ENCODE measurements around the gene RASGRP1. TPM values are rescaled to one million over a fixed set of nuclear protein-coding genes. Genes with fewer than 3 reads are reported as not detected.

The RASGRP1 gene
- total RNA-seq, 1 experiment from 2014 or later: 0.13 TPM

DNA sequence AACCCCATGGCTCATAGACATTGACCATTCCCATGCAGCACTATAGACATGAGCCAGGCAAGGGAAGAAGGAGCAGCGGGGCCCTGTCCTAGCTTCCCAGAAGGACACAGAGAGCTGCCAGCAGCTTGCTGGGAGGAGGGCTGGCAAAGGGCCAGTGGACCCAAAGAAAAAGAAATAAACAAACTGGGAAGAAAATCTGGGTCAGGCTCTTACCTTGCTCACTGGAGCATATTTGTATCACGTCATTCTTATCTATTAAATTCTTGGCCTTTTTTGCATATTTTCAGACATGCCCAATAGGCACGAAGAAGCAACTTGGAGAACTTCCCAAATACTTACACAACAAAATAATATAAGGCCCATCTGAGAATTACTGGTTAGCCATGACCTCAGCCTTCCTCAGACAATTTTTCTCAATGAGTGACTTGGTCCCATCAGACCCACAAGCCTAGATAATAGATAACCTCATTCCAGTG lies 28.4 kb downstream of the RASGRP1 start:
- DNase-seq (ENCODE audit: low read depth): no peak

DNA sequence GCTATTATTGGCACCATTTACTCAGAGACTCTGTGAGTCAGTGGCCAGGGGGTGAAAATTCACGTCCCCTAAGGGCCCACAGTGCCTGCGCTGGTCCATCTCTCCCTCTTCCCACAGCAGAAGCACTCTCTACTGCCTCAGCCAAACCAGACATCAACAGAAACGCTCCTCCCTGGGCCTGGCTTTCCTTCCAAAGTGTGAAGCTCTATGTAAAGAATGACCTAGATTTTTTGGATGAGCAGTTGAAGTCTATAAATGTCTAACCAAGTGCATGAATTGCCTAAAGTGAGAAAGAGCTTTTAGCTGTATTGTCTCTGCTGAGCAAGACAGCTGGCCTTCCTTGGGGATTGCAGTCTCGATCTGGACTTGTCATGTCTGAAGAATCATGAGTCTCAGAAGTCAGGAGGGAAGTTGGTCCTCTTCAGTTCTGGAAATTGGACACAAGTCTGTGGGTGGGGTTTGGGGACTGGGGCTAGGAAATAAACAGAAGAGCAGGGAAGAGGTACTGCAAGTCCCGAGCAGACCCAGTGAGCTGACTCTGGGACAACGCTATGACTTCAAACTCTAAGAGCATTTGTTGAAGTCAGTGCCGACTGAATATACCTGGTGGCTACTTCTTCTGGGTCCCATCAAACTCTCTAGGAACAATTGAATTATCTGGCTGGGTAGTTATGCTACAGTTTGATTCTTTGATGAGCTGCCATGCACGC lies 29.0 kb downstream of the RASGRP1 start:
- no peak for DNase-seq (ENCODE audit: low read depth)

DNA sequence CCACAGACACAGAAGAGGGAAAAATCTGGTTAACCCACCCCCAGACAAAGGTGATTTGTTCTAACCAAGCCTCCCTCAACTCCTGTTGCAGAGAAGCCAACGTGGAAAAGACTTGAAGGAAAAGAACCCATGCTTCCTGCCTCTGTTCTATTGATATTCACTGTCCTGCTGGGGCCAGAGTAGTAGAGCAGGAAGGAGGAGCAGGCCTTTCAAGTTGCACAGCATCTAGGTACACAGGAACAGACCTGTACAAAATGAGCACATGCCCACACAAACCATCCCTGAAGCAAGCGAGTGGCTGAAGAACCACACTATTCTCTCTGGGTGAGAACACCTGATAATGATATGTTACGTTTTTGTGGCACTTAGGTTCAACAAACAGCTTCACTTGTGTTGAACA lies 29.9 kb downstream of the RASGRP1 start:
- no peak for DNase-seq (ENCODE audit: low read depth)

DNA sequence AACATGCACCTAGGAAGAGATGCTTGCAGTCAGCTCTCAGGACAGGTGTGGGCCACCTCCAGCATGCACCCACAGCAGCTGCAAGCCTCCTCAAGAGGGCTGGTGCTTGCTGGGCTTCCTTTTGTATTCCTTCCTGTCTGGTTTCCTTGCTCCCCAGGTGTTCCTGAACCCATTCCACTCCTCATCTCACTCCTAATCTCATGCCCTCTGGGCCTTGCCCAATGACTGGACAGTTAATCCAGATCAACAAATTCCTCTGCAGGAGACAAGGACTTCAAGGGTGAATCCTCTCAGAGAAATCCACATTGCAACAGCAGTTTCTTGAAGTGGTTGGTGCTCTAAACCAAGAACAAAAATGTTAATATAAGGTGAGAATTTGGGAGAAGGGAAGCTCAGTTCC lies 30.7 kb downstream of the RASGRP1 start:
- DNase-seq (ENCODE audit: low read depth): no peak

DNA sequence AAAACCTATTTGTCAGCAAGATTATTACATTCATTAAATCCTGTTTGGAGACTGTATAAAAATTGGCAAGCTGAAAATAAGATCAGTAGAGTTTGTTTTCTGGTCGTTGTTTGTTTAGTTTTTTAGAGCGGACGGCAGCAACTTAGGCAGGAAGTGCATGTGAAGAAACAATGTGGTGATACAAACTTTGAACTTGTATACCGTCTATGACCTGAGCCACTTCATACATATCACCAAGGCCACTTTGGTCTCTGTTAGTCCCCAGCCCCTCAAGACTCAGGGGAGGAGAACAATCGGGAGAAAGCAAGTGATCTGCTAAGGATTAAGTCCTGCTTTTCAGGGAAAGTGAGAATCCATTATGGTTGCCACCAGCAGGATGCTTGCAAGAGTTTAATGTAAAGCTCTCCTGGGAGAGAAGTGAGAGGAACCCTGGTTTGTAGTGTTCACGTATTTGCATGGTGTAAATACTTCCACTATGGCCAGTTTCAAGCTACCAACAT lies 31.1 kb downstream of the RASGRP1 start:
- DNase-seq (ENCODE audit: low read depth): no peak

DNA sequence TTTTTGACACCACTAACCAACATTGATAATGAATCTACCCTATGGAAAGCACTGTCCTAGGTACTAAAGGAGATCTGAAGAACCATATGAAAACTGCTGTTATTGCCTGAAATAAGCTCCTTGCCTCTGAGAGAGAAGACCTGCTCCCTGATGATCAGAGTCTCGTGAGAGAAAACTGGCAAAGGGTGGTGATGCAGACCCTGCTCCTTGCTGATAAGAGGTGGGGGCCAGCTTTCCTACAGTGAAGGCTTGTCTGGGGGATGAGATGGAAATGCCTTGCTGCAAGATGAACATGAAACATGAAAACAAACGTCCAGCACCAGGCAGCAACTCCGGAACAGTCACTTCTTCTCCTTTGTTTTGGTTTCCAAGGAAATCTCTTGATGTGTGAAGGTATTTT lies 31.9 kb downstream of the RASGRP1 start:
- no peak for DNase-seq (ENCODE audit: low read depth)

DNA sequence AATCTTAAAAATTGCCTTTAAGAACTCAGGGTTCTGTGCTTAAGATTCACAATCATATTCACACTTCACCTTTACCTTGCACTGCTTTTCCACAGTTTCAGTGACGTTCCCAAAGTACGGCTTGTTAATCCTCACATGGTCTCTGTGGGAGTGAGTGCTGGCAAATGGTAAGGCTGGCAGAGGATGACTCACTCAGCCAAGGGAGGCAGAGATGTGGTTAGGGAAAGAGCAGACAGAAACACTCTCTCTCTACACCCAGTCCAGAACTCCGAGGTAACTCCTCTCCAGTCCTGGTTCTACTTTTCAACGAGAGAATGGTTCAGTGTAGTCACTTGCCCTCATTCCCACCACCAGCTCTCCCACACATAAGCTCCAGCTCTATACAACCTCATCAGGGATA lies 33.1 kb downstream of the RASGRP1 start:
- peak; percentile 85 for DNase-seq (ENCODE audit: low read depth)

DNA sequence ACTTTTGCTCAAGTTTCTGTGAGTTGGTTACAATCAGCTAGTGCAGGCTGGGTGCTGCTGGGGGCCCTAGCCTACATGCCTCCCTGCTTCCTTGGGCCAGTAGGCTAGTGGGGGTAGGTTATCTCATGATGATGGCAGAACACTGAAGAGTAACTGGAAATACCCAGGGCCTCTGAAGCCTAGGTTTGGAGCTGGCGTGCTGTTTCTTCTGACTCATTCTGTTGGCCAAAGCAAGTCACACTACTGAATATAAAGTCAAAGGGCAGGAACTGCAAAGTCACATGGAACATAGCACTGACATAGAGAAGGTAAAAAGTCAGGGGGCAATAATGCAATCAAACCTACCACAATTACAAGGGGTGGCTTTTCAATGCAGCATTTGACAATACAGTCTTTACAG lies 34.5 kb downstream of the RASGRP1 start:
- DNase-seq (ENCODE audit: low read depth): no peak

DNA sequence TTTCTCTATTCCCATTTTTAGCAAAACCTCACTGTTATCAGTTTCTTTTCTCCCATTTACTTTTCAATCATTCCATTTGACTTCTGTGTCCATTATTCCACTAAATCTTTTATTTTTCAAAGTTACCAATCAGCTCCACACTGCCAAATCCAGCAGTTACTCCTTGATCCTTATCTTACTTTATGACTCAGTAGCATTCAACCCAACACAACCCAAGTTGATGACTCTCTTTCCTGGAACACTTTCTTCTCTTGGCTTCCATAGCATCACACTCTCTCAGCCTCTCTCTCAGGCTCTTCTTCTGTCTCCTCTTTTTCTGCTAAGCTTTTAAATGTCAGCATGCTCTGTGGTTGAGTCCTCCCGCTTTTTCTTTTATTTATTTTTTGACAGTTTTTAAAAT lies 36.3 kb downstream of the RASGRP1 start:
- peak; percentile 57 for DNase-seq (ENCODE audit: low read depth)

DNA sequence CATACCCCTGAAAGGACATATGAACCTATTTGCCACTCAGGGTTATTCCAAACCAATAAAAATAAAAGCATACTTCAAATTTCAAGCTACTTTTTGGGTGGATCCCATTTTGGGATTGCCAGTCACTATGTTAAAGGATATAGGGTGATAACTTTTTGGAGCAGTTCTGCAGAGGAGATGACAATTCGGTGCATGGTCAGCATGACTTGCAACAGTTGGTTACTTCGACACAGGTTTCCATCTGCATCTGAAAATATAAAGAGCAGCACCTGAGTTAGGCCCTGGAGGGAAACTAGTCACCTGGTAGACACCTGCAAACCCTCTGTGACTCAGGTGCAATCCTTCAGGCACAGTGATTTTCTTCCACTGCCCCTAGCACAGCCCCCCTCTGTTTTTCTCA lies 38.5 kb downstream of the RASGRP1 start:
- no peak for DNase-seq (ENCODE audit: low read depth)

DNA sequence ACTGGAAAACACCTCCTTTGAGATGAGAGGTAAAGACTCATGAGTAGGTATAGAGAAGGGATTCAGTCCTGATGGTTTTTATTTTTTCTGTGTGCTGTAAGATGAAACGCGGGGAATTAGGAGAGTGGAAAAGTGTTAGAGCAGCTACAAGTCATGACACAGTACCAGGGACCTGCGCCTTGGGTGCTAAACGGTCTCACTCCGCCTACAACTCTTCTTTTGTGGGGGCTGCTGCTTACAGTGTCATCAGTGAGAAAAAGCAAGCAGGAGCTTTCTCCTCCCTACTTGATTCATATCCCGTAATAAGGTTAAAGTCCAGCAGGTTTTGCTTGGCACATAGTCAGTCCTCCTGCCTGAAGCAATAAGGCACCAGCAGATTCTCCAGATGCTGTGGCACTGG lies 39.1 kb downstream of the RASGRP1 start:
- no peak for DNase-seq (ENCODE audit: low read depth)

DNA sequence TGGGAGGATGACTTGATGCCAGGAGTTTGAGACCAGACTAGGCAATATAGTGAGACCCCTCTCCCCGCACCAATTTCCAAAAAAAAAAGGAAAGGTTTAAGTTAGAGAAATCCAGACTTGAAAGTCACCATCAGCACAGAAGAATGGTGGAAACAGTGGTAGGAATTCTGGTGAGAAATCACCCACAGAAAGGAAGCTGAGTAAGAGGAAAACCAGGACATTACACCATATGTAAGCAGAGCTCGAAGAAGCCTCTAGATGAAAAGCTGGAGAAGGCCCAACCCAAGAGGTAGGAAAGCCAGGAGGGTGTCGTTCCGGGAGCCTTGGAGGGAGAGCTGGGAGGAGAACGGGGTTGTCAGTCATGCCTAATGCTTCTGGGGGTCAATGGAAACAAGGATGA lies 40.5 kb downstream of the RASGRP1 start:
- DNase-seq (ENCODE audit: low read depth): peak; percentile 63

DNA sequence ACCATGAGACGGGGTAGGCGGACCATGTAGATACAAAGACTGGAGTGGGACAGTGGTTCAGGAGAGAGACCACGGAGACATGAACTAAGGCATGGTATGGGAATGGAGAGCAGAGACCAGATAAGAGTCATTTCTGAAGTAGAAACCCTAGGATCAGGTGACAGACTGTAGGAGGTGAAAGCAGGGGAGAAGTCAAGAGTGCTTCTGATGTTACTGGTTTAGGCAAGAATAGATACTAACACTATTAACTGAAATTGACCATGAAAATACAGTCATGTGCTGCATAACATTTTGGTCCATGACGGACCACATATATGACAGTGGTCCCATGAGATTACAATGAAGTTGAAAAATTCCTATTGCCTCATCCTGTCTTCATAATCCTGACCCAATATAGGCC lies 41.7 kb downstream of the RASGRP1 start:
- DNase-seq (ENCODE audit: low read depth): no peak

DNA sequence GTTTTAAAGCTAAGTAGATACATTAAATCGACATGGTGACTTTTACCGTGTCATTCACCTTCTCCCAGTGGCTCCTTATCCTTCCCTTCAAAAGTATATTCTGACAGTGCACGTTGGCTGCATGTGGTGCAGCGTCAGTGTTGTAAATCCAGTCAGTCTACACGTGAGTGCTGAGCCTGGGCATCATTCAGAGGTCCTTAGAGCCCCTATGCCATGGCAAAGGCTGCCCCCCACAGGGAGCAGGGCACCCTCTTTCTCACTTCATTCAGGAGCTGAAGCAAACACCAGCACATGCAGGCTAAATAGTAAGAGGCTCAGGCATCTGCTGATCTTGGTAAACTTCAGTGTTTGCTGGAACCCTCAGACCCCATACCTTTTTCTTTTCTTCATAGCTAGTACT lies 43.3 kb downstream of the RASGRP1 start:
- DNase-seq (ENCODE audit: low read depth): no peak

DNA sequence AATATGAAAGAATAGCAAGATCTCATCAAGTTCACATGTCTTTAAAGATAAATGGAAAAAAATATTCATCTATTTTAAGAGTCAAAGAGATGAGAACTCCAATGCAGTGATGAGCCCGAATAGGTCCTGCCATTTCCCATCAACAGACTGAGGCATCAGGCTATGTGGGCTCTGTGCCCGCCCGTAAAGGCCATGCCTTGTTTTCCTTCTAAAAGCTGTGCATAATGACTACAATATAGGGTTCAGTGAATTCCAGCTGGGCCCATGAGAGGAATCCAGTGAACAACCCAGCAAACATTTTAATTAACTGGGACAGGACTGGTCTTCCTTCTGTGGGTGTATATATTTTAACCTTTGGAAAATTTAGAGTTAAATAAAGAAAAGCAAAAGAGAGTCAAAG lies 44.6 kb downstream of the RASGRP1 start:
- no peak for DNase-seq (ENCODE audit: low read depth)

DNA sequence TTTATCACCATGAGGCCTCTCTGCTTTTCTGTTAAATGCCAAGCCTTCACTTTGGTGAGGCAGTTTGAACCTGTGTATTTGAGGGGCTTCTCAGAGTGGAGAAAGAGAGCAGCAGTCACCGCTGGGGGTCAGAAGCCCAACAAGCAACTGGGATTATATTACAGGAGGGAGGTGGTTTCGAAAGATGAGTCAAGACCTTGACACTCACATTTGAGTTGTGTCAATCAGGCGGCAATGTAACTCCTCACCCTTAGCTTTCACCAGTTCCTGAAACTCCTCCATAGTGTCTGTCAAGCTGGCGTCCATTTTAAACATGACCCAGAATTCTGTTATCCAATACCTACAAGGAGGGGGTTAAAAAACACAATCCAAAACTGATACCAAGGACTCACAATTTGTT lies 46.5 kb downstream of the RASGRP1 start:
- DNase-seq (ENCODE audit: low read depth): peak; percentile 34

DNA sequence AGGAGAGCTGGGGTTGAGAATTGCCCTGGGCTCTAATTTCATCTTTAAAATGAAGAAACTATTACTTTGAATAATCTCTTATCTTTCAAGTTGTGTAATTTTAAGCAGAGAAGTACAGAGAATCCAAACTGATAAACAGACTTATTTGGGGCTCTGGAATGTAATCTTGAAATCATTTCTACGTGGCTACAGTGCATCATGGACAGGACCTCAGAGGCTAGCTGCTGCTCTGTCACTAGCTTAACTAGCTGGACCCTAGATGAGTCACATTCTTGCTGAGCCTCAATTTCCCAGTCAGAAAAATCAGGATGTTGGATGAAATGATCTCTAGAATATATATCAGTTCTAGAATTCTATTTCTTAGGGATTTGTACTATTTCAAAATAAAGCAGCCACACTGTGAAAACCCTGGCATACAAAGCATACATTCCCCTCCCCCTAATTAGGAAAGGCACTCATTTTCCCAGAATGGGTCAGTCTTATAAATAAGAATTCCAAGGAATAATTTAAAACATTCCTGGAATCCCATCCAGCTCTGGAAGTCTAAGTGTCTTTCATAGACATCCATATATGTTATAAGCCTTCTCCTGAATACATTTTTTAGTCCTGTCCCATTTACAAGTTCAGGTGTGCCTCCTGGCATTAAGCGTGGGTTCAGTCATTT lies 47.2 kb downstream of the RASGRP1 start:
- no peak for DNase-seq (ENCODE audit: low read depth)

DNA sequence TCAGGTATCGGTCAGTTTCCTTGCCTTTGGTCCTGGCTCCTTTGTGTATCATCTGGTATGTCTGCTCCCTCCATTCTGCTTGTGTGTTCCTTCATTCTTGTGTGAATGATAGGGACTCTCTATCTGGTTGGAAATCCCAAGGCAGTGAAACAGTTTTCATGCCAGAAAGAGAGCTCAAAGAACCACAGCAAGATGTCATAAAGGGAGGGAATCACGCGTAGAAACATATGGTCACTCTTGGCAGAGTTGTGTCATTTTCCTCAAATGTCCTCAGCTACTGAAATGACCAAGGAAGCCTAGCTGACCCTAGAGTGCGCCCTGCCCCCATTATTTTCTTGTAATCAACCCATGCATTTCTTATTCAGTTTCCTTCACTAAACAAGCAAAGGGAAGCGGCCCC lies 48.0 kb downstream of the RASGRP1 start:
- DNase-seq (ENCODE audit: low read depth): no peak

DNA sequence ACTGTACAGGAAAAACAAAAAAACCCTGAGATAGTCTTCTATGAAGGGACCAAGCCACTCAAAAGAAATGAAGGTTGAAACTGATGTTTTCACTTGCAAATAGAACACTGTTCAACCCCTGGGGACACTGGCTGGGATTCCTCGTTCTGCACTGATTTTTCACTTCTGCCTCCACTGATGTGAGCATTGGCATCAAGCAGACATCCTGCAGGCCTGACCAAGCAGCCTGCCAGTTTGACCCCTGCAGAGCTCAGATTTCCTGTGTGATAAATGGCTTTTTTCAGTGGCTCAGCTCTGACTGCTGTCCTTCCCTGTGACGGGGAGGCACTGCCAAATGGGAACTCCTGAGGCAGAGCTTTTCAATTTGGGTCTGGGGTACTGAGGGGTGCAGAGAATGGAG lies 50.0 kb downstream of the RASGRP1 start:
- DNase-seq (ENCODE audit: low read depth): peak; percentile 16

DNA sequence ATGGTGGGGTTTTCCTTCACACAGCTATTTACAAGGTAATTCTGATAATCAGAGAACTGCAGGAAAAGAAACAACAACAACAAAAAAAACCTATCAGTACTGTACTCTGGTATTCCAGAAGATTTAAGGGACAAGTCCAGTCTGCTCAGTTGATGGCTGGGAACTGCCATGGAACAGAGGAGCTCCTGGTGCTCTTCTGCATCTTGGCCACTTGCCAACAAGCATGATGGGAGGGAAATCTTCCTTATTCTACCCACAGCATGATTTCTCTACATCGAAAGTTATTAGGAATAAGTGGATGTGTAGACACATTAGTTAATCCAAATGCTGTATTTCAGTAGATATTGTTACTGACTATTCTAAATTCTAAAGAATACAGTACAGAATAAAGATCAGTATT lies 51.7 kb downstream of the RASGRP1 start:
- no peak for DNase-seq (ENCODE audit: low read depth)

DNA sequence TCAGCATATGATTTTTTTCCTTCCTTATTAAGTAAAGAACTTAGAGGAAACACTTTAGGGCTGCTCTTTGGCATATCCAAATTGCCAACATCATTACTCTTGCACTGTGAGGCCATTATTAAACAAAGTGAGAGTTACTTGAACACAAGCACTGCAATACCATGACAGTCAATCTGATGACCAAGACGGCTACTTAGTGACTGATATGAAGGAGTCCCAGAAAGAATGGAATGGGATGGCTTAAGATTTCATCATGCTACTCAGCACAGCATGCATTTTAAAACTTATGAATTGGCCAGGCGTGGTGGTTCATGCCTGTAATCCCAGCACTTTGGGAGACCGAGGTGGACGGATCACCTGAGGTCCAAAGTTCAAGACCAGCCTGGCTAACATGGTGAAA lies 55.5 kb downstream of the RASGRP1 start:
- DNase-seq (ENCODE audit: low read depth): no peak

DNA sequence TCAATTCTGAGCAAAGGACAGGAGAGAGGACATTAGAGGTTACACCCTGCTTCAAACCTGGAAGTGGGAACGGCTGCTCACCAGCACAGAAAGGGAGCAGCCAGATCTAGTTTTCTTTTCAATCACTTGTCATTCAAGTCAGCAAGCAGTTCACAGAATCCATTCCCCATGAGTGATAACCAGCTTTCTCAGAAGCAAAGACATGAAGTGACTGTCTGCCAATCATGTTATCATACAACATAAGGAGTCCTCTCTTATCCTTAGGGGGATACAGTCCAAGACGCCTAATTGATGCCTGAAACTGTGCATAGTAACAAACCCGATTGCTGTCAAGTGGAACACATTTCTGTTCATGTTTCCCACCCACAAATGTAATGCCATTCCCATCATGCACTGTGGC lies 56.0 kb downstream of the RASGRP1 start:
- no peak for DNase-seq (ENCODE audit: low read depth)

DNA sequence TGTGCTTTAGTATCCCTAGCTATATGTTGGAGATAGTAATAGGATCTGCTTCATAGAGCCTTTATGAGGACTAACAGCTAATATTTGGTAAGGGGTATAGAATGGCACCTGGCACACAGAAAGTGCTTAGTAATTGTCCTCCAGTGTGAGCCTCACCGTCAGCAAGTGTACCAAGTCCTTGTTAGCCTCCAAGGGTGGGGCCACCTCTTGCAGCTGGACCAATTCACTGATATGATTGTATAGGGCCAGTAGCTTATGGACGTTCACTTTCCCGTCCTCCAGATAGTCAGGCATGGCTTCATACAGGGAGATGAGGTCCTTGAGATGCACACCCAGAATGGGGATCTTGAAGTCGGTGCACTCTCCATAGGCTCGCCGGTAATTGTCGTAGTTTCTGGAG lies 57.0 kb downstream of the RASGRP1 start:
- no peak for DNase-seq (ENCODE audit: low read depth)
